ENCODE results near the gene ANKRD11. TPM values are rescaled to one million over a fixed set of nuclear protein-coding genes. Genes with fewer than 3 reads are reported as not detected.
A peak's percentile ranks its signal among the peaks of the same experiment; 100 is the strongest.

ANKRD11 gene
- total RNA-seq, 1 donor: 97.4 TPM

GRCh38 chr16:89536371-89536770, 46.0 kb upstream of the ANKRD11 start:
- Histone ChIP-seq H3K36me3 (ENCODE audit: insufficient read depth, low read length) (peaks cover 73% of the 10 kb centered on the region), H3K4me2 (ENCODE audit: insufficient read depth, low read length) (no peak overlapping the region), H3K27ac (ENCODE audit: low read depth, low read length) (no peak overlapping the region), H4K20me1 (ENCODE audit: insufficient read depth, low read length) (peaks cover 24% of the 10 kb centered on the region), H3K27me3 (ENCODE audit: insufficient read depth, low read length) (no peaks in the 10 kb centered on the region), H3K9me3 (ENCODE audit: low read depth, low read length) (no peaks in the 10 kb centered on the region), H3K79me2 (ENCODE audit: insufficient read depth, low read length) (peaks cover 34% of the 10 kb centered on the region), H2AFZ (ENCODE audit: low read length) (no peak overlapping the region), H3K4me1 (ENCODE audit: insufficient read depth, low read length) (no peaks in the 10 kb centered on the region), H3K4me3 (ENCODE audit: insufficient read depth, low read length) (no peak overlapping the region)
- no peak for TF ChIP-seq CTCF (IDR thresholded peaks at IDR 0.05; ENCODE audit: extremely low read depth, low read depth, low read length)
- peak; percentile 10 for DNase-seq (ENCODE audit: insufficient read length, low spot score, missing footprints)

- peak; percentile 78 for DNase-seq (ENCODE audit: insufficient read length, low spot score, missing footprints)
- Histone ChIP-seq H3K36me3 (ENCODE audit: insufficient read depth, low read length) (peaks cover 76% of the 10 kb centered on the region), H3K4me2 (ENCODE audit: insufficient read depth, low read length) (no peak overlapping the region), H3K27me3 (ENCODE audit: insufficient read depth, low read length) (no peaks in the 10 kb centered on the region), H3K4me1 (ENCODE audit: insufficient read depth, low read length) (no peaks in the 10 kb centered on the region), H3K9me3 (ENCODE audit: low read depth, low read length) (no peaks in the 10 kb centered on the region), H4K20me1 (ENCODE audit: insufficient read depth, low read length) (peaks cover 24% of the 10 kb centered on the region), H2AFZ (ENCODE audit: low read length) (no peak overlapping the region), H3K79me2 (ENCODE audit: insufficient read depth, low read length) (peaks cover 34% of the 10 kb centered on the region), H3K4me3 (ENCODE audit: insufficient read depth, low read length) (no peak overlapping the region), H3K27ac (ENCODE audit: low read depth, low read length) (no peak overlapping the region)
- no peak for TF ChIP-seq CTCF (IDR thresholded peaks at IDR 0.05; ENCODE audit: extremely low read depth, low read depth, low read length)
These were observed 43.9 kb upstream of the ANKRD11 start for GRCh38 chr16:89534252-89534756.

- Histone ChIP-seq H3K4me3 (ENCODE audit: insufficient read depth, low read length) (no peak overlapping the region), H3K79me2 (ENCODE audit: insufficient read depth, low read length) (peaks cover 24% of the 10 kb centered on the region), H3K4me1 (ENCODE audit: insufficient read depth, low read length) (no peaks in the 10 kb centered on the region), H2AFZ (ENCODE audit: low read length) (no peak overlapping the region), H3K4me2 (ENCODE audit: insufficient read depth, low read length) (no peak overlapping the region), H4K20me1 (ENCODE audit: insufficient read depth, low read length) (peaks cover 21% of the 10 kb centered on the region), H3K27me3 (ENCODE audit: insufficient read depth, low read length) (no peaks in the 10 kb centered on the region), H3K36me3 (ENCODE audit: insufficient read depth, low read length) (peaks cover 74% of the 10 kb centered on the region), H3K9me3 (ENCODE audit: low read depth, low read length) (no peaks in the 10 kb centered on the region), H3K27ac (ENCODE audit: low read depth, low read length) (no peak overlapping the region)
- no peak for TF ChIP-seq CTCF (IDR thresholded peaks at IDR 0.05; ENCODE audit: extremely low read depth, low read depth, low read length)
- peak; percentile 70 for DNase-seq (ENCODE audit: insufficient read length, low spot score, missing footprints)
These were observed 41.6 kb upstream of the ANKRD11 start for GRCh38 chr16:89531821-89532526.
